ENCODE results near the gene SCARF1. TPM values are rescaled to one million over a fixed set of nuclear protein-coding genes. Genes with fewer than 3 reads are reported as not detected.
"Not testable (repeated sequence)": the region's sequence is repeated elsewhere in the genome, so short reads cannot be mapped to it uniquely, and the experiment has no call there.

Gene SCARF1
- total RNA-seq, 1 donor from 2014 or later: 4.0 TPM

- H3K27ac Mint-ChIP-seq (ENCODE audit: unreplicated experiment): no peak overlapping the region
- no peak overlapping the region for H3K4me3 Mint-ChIP-seq (ENCODE audit: unreplicated experiment)
- H3K9me3 Mint-ChIP-seq (ENCODE audit: unreplicated experiment): peaks cover 2% of the 10 kb centered on the region
- H3K4me1 Mint-ChIP-seq (ENCODE audit: low read depth, unreplicated experiment): peaks cover 11% of the 10 kb centered on the region
- H3K27me3 Mint-ChIP-seq (ENCODE audit: unreplicated experiment): peaks cover 7% of the 10 kb centered on the region
- no peak for TF ChIP-seq CTCF (IDR thresholded peaks at IDR 0.05; ENCODE audit: partially characterized antibody, unreplicated experiment)
- H3K36me3 Mint-ChIP-seq (ENCODE audit: unreplicated experiment): peaks cover 13% of the 10 kb centered on the region
- no peak for DNase-seq
Measured at GRCh38 chr17:1673041-1673785, 27.7 kb upstream of the SCARF1 start.

- not testable (repeated sequence) for DNase-seq; H3K4me1 Mint-ChIP-seq (ENCODE audit: low read depth, unreplicated experiment); H3K4me3 Mint-ChIP-seq (ENCODE audit: unreplicated experiment); H3K27ac Mint-ChIP-seq (ENCODE audit: unreplicated experiment); H3K9me3 Mint-ChIP-seq (ENCODE audit: unreplicated experiment); H3K27me3 Mint-ChIP-seq (ENCODE audit: unreplicated experiment)
- peaks cover 10% of the 10 kb centered on the region for H3K36me3 Mint-ChIP-seq (ENCODE audit: unreplicated experiment)
Measured at GRCh38 chr17:1663934-1664333, 18.4 kb upstream of the SCARF1 start.

- DNase-seq: no peak
- Mint-ChIP-seq H3K27me3 (ENCODE audit: unreplicated experiment) (no peaks in the 10 kb centered on the region), H3K36me3 (ENCODE audit: unreplicated experiment) (peaks cover 21% of the 10 kb centered on the region), H3K4me1 (ENCODE audit: low read depth, unreplicated experiment) (no peaks in the 10 kb centered on the region), H3K27ac (ENCODE audit: unreplicated experiment) (no peak overlapping the region), H3K4me3 (ENCODE audit: unreplicated experiment) (no peak overlapping the region), H3K9me3 (ENCODE audit: unreplicated experiment) (peaks cover 3% of the 10 kb centered on the region)
- no peak for TF ChIP-seq CTCF (IDR thresholded peaks at IDR 0.05; ENCODE audit: partially characterized antibody, unreplicated experiment)
Measured at GRCh38 chr17:1661045-1661444, 15.5 kb upstream of the SCARF1 start.

- no peak for DNase-seq
- Mint-ChIP-seq H3K27me3 (ENCODE audit: unreplicated experiment) (no peaks in the 10 kb centered on the region), H3K27ac (ENCODE audit: unreplicated experiment) (no peak overlapping the region), H3K4me1 (ENCODE audit: low read depth, unreplicated experiment) (no peaks in the 10 kb centered on the region), H3K9me3 (ENCODE audit: unreplicated experiment) (peaks cover 3% of the 10 kb centered on the region), H3K4me3 (ENCODE audit: unreplicated experiment) (no peak overlapping the region), H3K36me3 (ENCODE audit: unreplicated experiment) (peaks cover 32% of the 10 kb centered on the region)
- TF ChIP-seq CTCF (IDR thresholded peaks at IDR 0.05; ENCODE audit: partially characterized antibody, unreplicated experiment): no peak
Measured at GRCh38 chr17:1658100-1658499, 12.6 kb upstream of the SCARF1 start.

GRCh38 chr17:1653735-1654134 is 8.2 kb upstream of the SCARF1 start:
- no peak overlapping the region for H3K27ac Mint-ChIP-seq (ENCODE audit: unreplicated experiment)
- H3K36me3 Mint-ChIP-seq (ENCODE audit: unreplicated experiment): peaks cover 23% of the 10 kb centered on the region
- TF ChIP-seq CTCF (IDR thresholded peaks at IDR 0.05; ENCODE audit: partially characterized antibody, unreplicated experiment): no peak
- no peak for DNase-seq
- peaks cover 5% of the 10 kb centered on the region for H3K9me3 Mint-ChIP-seq (ENCODE audit: unreplicated experiment)
- no peaks in the 10 kb centered on the region for H3K4me1 Mint-ChIP-seq (ENCODE audit: low read depth, unreplicated experiment)
- H3K4me3 Mint-ChIP-seq (ENCODE audit: unreplicated experiment): no peak overlapping the region
- H3K27me3 Mint-ChIP-seq (ENCODE audit: unreplicated experiment): peaks cover 2% of the 10 kb centered on the region

- H3K4me3 Mint-ChIP-seq (ENCODE audit: unreplicated experiment); DNase-seq: not testable (repeated sequence)
Measured at GRCh38 chr17:1652794-1653193, 7.3 kb upstream of the SCARF1 start.

More at GRCh38 chr17:1652794-1653193, 7.3 kb upstream of the SCARF1 start:
- H3K9me3 Mint-ChIP-seq (ENCODE audit: unreplicated experiment); H3K4me1 Mint-ChIP-seq (ENCODE audit: low read depth, unreplicated experiment); H3K27ac Mint-ChIP-seq (ENCODE audit: unreplicated experiment); H3K27me3 Mint-ChIP-seq (ENCODE audit: unreplicated experiment): not testable (repeated sequence)
- peaks cover 23% of the 10 kb centered on the region for H3K36me3 Mint-ChIP-seq (ENCODE audit: unreplicated experiment)

Data from glutamatergic neuron (in vitro differentiated cells).